Measurements from ENCODE around the gene ADM2. TPM values are rescaled to one million over a fixed set of nuclear protein-coding genes. Genes with fewer than 3 reads are reported as not detected.
A peak's percentile ranks its signal among the peaks of the same experiment; 100 is the strongest.

ADM2 gene
- total and polyA plus RNA-seq, 2 of the 13 experiments (the other 11 are each of a cell fraction or from before 2014, with no cell fraction given) = 1.2 to 3.0 TPM

DNA sequence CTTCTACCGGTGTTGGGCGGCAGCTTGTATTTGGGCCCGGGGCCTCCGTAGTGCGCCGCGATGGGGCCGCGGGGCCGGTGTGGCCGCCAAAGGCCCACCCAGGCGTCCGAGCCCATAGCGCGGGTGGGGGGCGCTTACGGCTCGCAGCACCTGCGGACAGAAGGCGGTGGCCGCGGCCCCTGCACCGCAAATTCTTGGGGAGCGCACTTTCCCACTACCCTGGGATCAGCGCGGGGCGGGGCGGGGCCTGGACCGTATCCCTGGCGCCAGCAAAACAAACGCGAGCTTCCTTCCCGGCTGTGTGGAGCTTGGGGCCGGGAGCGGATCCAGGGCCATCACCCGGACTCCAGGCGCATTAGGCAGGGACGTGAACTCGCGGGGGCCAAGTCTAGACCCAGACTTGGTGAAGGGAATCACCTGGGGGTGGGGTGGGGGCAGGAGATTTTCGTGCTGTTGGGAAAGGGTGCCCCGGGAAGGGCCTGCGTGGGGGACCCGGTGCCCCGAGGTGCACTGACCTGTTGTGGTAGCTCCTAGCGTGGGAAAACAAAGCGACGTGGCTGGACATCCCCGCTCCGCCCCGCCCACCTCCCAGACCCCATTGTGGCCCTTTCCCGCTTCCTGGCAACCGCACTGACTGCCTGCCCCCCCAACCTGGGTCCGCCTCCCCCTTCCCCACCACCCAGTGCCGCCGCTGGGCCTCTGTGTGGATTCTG lies 50.8 kb downstream of the ADM2 start (continued):
- TF ChIP-seq CBFB (CRISPR knock-in tag; IDR thresholded peaks at IDR 0.05) (no peak), NCOA1 (CRISPR knock-in tag; IDR thresholded peaks at IDR 0.05) (no peak), POLR2AphosphoS2 (IDR thresholded peaks at IDR 0.05; ENCODE audit: low read depth, low read length) (no peak), SRF (IDR thresholded peaks at IDR 0.05; ENCODE audit: low read depth, low read length) (no peak), HOXA7 (CRISPR knock-in tag; IDR thresholded peaks at IDR 0.05) (no peak), SP140L (CRISPR knock-in tag; IDR thresholded peaks at IDR 0.05; ENCODE audit: borderline replicate concordance) (no peak), NRL (CRISPR knock-in tag; IDR thresholded peaks at IDR 0.05; ENCODE audit: borderline replicate concordance) (peak; percentile 49; the same call in 1 of the 2 replicates), NAIF1 (CRISPR knock-in tag; IDR thresholded peaks at IDR 0.05; ENCODE audit: borderline replicate concordance) (no peak), ZNF335 (CRISPR knock-in tag; IDR thresholded peaks at IDR 0.05) (no peak), ZBTB8A (CRISPR knock-in tag; IDR thresholded peaks at IDR 0.05; ENCODE audit: borderline replicate concordance, low read depth) (no peak), SAP130 (CRISPR knock-in tag; IDR thresholded peaks at IDR 0.05; ENCODE audit: low read depth) (peak; percentile 23; the same call in 1 of the 2 replicates), ZEB1 (IDR thresholded peaks at IDR 0.05; ENCODE audit: insufficient replicate concordance, low read depth) (no peak), MXI1 (IDR thresholded peaks at IDR 0.05; ENCODE audit: borderline replicate concordance, low read depth, low read length) (no peak), PRMT3 (CRISPR knock-in tag; IDR thresholded peaks at IDR 0.05; ENCODE audit: borderline replicate concordance, low read depth) (no peak), POLR2A (IDR thresholded peaks at IDR 0.05; ENCODE audit: insufficient read depth in 1 of 2, low read depth in 2 of 2, low read length in 2 of 2) (no peak), MTF1 (CRISPR knock-in tag; IDR thresholded peaks at IDR 0.05) (no peak), ZNF879 (CRISPR knock-in tag; IDR thresholded peaks at IDR 0.05) (no peak), U2AF1 (optimal IDR thresholded peaks at IDR 0.05; ENCODE audit: low read depth, low read length) (no peak)
- TF ChIP-seq, protein P1, sequence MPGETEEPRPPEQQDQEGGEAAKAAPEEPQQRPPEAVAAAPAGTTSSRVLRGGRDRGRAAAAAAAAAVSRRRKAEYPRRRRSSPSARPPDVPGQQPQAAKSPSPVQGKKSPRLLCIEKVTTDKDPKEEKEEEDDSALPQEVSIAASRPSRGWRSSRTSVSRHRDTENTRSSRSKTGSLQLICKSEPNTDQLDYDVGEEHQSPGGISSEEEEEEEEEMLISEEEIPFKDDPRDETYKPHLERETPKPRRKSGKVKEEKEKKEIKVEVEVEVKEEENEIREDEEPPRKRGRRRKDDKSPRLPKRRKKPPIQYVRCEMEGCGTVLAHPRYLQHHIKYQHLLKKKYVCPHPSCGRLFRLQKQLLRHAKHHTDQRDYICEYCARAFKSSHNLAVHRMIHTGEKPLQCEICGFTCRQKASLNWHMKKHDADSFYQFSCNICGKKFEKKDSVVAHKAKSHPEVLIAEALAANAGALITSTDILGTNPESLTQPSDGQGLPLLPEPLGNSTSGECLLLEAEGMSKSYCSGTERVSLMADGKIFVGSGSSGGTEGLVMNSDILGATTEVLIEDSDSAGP (CRISPR knock-in tag; IDR thresholded peaks at IDR 0.05; ENCODE audit: borderline replicate concordance) = peak; percentile 20; the same call in 1 of the 2 replicates
- TF ChIP-seq, protein P2, sequence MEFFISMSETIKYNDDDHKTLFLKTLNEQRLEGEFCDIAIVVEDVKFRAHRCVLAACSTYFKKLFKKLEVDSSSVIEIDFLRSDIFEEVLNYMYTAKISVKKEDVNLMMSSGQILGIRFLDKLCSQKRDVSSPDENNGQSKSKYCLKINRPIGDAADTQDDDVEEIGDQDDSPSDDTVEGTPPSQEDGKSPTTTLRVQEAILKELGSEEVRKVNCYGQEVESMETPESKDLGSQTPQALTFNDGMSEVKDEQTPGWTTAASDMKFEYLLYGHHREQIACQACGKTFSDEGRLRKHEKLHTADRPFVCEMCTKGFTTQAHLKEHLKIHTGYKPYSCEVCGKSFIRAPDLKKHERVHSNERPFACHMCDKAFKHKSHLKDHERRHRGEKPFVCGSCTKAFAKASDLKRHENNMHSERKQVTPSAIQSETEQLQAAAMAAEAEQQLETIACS (CRISPR knock-in tag; IDR thresholded peaks at IDR 0.05) = no peak
- TF ChIP-seq, protein P3, sequence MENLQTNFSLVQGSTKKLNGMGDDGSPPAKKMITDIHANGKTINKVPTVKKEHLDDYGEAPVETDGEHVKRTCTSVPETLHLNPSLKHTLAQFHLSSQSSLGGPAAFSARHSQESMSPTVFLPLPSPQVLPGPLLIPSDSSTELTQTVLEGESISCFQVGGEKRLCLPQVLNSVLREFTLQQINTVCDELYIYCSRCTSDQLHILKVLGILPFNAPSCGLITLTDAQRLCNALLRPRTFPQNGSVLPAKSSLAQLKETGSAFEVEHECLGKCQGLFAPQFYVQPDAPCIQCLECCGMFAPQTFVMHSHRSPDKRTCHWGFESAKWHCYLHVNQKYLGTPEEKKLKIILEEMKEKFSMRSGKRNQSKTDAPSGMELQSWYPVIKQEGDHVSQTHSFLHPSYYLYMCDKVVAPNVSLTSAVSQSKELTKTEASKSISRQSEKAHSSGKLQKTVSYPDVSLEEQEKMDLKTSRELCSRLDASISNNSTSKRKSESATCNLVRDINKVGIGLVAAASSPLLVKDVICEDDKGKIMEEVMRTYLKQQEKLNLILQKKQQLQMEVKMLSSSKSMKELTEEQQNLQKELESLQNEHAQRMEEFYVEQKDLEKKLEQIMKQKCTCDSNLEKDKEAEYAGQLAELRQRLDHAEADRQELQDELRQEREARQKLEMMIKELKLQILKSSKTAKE (CRISPR knock-in tag; IDR thresholded peaks at IDR 0.05; ENCODE audit: borderline replicate concordance) = no peak
- TF ChIP-seq, protein P4, sequence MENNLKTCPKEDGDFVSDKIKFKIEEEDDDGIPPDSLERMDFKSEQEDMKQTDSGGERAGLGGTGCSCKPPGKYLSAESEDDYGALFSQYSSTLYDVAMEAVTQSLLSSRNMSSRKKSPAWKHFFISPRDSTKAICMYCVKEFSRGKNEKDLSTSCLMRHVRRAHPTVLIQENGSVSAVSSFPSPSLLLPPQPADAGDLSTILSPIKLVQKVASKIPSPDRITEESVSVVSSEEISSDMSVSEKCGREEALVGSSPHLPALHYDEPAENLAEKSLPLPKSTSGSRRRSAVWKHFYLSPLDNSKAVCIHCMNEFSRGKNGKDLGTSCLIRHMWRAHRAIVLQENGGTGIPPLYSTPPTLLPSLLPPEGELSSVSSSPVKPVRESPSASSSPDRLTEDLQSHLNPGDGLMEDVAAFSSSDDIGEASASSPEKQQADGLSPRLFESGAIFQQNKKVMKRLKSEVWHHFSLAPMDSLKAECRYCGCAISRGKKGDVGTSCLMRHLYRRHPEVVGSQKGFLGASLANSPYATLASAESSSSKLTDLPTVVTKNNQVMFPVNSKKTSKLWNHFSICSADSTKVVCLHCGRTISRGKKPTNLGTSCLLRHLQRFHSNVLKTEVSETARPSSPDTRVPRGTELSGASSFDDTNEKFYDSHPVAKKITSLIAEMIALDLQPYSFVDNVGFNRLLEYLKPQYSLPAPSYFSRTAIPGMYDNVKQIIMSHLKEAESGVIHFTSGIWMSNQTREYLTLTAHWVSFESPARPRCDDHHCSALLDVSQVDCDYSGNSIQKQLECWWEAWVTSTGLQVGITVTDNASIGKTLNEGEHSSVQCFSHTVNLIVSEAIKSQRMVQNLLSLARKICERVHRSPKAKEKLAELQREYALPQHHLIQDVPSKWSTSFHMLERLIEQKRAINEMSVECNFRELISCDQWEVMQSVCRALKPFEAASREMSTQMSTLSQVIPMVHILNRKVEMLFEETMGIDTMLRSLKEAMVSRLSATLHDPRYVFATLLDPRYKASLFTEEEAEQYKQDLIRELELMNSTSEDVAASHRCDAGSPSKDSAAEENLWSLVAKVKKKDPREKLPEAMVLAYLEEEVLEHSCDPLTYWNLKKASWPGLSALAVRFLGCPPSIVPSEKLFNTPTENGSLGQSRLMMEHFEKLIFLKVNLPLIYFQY (CRISPR knock-in tag; IDR thresholded peaks at IDR 0.05; ENCODE audit: borderline replicate concordance) = no peak

Measured in HepG2 (cell line).